Loucy (cell line): Measurements from ENCODE around the gene HAUS8.

ENCODE experiments used
- H2AFZ ChIP-seq: fragments of 200-600 bp; sonication (generic); 2 replicates; pipeline ENCODE4 v1.6.0; 2016; ENCODE audit warnings: antibody characterized with exemption, mild to moderate bottlenecking, low read length, moderate library complexity
- H3F3A ChIP-seq: fragments of 200-600 bp; 2 replicates; pipeline ENCODE4 v1.6.0; 2016; ENCODE audit warnings: antibody characterized with exemption, low read depth, mild to moderate bottlenecking
- H3K27me3 ChIP-seq: fragments of 200-600 bp; sonication (generic); 2 replicates; pipeline ENCODE4 v1.6.1; 2014; ENCODE audit warnings: low read length, mild to moderate bottlenecking; ENCODE audit not compliant: insufficient read depth, poor library complexity, severe bottlenecking
- H3K36me3 ChIP-seq: fragments of 200-600 bp; sonication (generic); 2 replicates; pipeline ENCODE4 v1.6.1; 2016; ENCODE audit warnings: low read length; ENCODE audit not compliant: insufficient read depth
- H3K4me1 ChIP-seq: fragments of 200-600 bp; sonication (generic); 2 replicates; pipeline ENCODE4 v1.5.1; 2014; ENCODE audit warnings: low read length, mild to moderate bottlenecking; ENCODE audit not compliant: insufficient read depth, poor library complexity, severe bottlenecking
- H3K4me2 ChIP-seq: fragments of 200-600 bp; sonication (generic); 2 replicates; pipeline ENCODE4 v1.6.0; 2014; ENCODE audit warnings: antibody characterized with exemption, low read length, low read depth, mild to moderate bottlenecking; ENCODE audit not compliant: poor library complexity, severe bottlenecking
- H3K4me3 ChIP-seq: fragments of 200-600 bp; sonication (generic); 2 replicates; pipeline ENCODE4 v1.5.1; 2014; ENCODE audit warnings: low read length, mild to moderate bottlenecking, mixed read lengths; ENCODE audit not compliant: poor library complexity, severe bottlenecking
- H3K79me2 ChIP-seq: fragments of 200-600 bp; sonication (generic); 2 replicates; pipeline ENCODE4 v1.6.1; 2014; ENCODE audit warnings: low read length; ENCODE audit not compliant: insufficient read depth
- H3K9ac ChIP-seq: fragments of 200-600 bp; sonication (generic); 2 replicates; pipeline ENCODE4 v1.6.0; 2014; ENCODE audit warnings: mild to moderate bottlenecking, low read depth, low read length, moderate library complexity; ENCODE audit not compliant: poor library complexity, severe bottlenecking
- H3K9me2 ChIP-seq: fragments of 200-600 bp; sonication (generic); replicated peaks from 2 replicates; pipeline ENCODE4 v1.6.1; 2016; ENCODE audit warnings: low read depth, low read length, mixed read lengths
- H3K9me3 ChIP-seq: fragments of 200-600 bp; sonication (generic); 2 replicates; pipeline ENCODE4 v1.6.1; 2014; ENCODE audit warnings: mild to moderate bottlenecking, antibody characterized with exemption, low read length, low read depth; ENCODE audit not compliant: insufficient read depth
- H4K20me1 ChIP-seq: fragments of 200-600 bp; sonication (generic); 2 replicates; pipeline ENCODE4 v1.6.0; 2014; ENCODE audit warnings: antibody characterized with exemption, low read length, mild to moderate bottlenecking; ENCODE audit not compliant: insufficient read depth, poor library complexity, severe bottlenecking
- CTCF ChIP-seq: fragments of 200-600 bp; sonication (generic); conservative IDR thresholded peaks from 2 replicates; pipeline ENCODE4 v1.5.1; 2014; ENCODE audit warnings: mild to moderate bottlenecking, antibody characterized with exemption, low read length
- EZH2phosphoT487 ChIP-seq: fragments of 200-600 bp; IDR thresholded peaks from 2 replicates; pipeline ENCODE4 v1.6.1; 2018; ENCODE audit warnings: antibody characterized with exemption, mild to moderate bottlenecking, moderate library complexity, borderline replicate concordance

HAUS8 gene

GRCh38 chr19:17081672-17082630 lies 6.7 kb upstream of the HAUS8 start:
- Histone ChIP-seq H3K79me2 (peaks cover 100% of the 10 kb centered on the region), H3K4me1 (peaks cover 34% of the 10 kb centered on the region), H3K4me3 (no peak overlapping the region), H3K9me2 (no peaks in the 10 kb centered on the region), H4K20me1 (peaks cover 73% of the 10 kb centered on the region), H2AFZ (no peak overlapping the region), H3K27me3 (no peaks in the 10 kb centered on the region), H3K9me3 (no peaks in the 10 kb centered on the region), H3K4me2 (peak overlapping the region; percentile 24), H3K36me3 (peaks cover 3% of the 10 kb centered on the region; the same call in 1 of the 2 replicates), H3F3A (no peaks in the 10 kb centered on the region), H3K9ac (peak overlapping the region; percentile 16)
- no peak for TF ChIP-seq CTCF
- no peak for TF ChIP-seq EZH2phosphoT487

GRCh38 chr19:17080440-17080801 lies 5.2 kb upstream of the HAUS8 start:
- H4K20me1 ChIP-seq, result peaks cover 72% of the 10 kb centered on the region
- H3K4me1 ChIP-seq, result peaks cover 34% of the 10 kb centered on the region
- H3K9ac ChIP-seq, result no peak overlapping the region

GRCh38 chr19:17079710-17080439 lies 4.6 kb upstream of the HAUS8 start:
- Histone ChIP-seq H3K4me1 (peaks cover 34% of the 10 kb centered on the region), H2AFZ (no peak overlapping the region), H3K9ac (peak overlapping the region; percentile 83), H3K9me3 (no peaks in the 10 kb centered on the region), H3K9me2 (no peaks in the 10 kb centered on the region), H3K4me3 (peak overlapping the region; percentile 38), H3F3A (no peaks in the 10 kb centered on the region), H3K27me3 (no peaks in the 10 kb centered on the region), H3K79me2 (peaks cover 94% of the 10 kb centered on the region), H3K4me2 (peak overlapping the region; percentile 90), H4K20me1 (peaks cover 69% of the 10 kb centered on the region), H3K36me3 (no peaks in the 10 kb centered on the region)
- no peak for TF ChIP-seq EZH2phosphoT487
- no peak for TF ChIP-seq CTCF

More at GRCh38 chr19:17080440-17080801, 5.2 kb upstream of the HAUS8 start:
- H3K79me2 ChIP-seq, result peaks cover 97% of the 10 kb centered on the region
- no peak for TF ChIP-seq EZH2phosphoT487
- no peak for TF ChIP-seq CTCF
- peak overlapping the region; percentile 90 for H3K4me2 ChIP-seq
- no peaks in the 10 kb centered on the region for H3K27me3 ChIP-seq
- no peaks in the 10 kb centered on the region for H3K36me3 ChIP-seq
- H3K9me3 ChIP-seq, result no peaks in the 10 kb centered on the region
- H3F3A ChIP-seq, result no peaks in the 10 kb centered on the region
- H3K9me2 ChIP-seq, result no peaks in the 10 kb centered on the region
- H2AFZ ChIP-seq, result no peak overlapping the region
- peak overlapping the region; percentile 38 for H3K4me3 ChIP-seq
